HUES48 (cell line): ENCODE measurements around the gene SYT12.

Source experiments
- H3K27ac ChIP-seq: one replicate; pipeline ENCODE4 v1.7.0; 2013; ENCODE audit warnings: low read depth, low read length, inconsistent platforms
- H3K27me3 ChIP-seq: 2 replicates; pipeline ENCODE4 v1.6.1; 2013; ENCODE audit warnings: mild to moderate bottlenecking, low read length; ENCODE audit not compliant: control insufficient read depth, insufficient read depth
- H3K36me3 ChIP-seq: 2 replicates; pipeline ENCODE4 v1.6.1; 2013; ENCODE audit warnings: low read length; ENCODE audit not compliant: control insufficient read depth, insufficient read depth
- H3K4me1 ChIP-seq: 2 replicates; pipeline ENCODE4 v1.6.1; 2013; ENCODE audit warnings: mild to moderate bottlenecking, low read length; ENCODE audit not compliant: control insufficient read depth, insufficient read depth
- H3K4me3 ChIP-seq: 2 replicates; pipeline ENCODE4 v1.5.1; 2013; ENCODE audit warnings: mild to moderate bottlenecking, low read depth, low read length
- H3K9ac ChIP-seq: 2 replicates; pipeline ENCODE4 v1.6.1; 2013; ENCODE audit warnings: mild to moderate bottlenecking, low read depth, low read length, moderate library complexity
- H3K9me3 ChIP-seq: 2 replicates; pipeline ENCODE4 v1.6.1; 2013; ENCODE audit warnings: low read length; ENCODE audit not compliant: control insufficient read depth, insufficient read depth

SYT12 gene

GRCh38 chr11:67030976-67031375, 8.0 kb downstream of the SYT12 start:
- Histone ChIP-seq H3K27ac (no peak overlapping the region), H3K4me3 (no peak overlapping the region), H3K27me3 (no peaks in the 10 kb centered on the region), H3K36me3 (no peaks in the 10 kb centered on the region), H3K4me1 (peaks cover 19% of the 10 kb centered on the region), H3K9me3 (no peaks in the 10 kb centered on the region), H3K9ac (no peak overlapping the region)

- Histone ChIP-seq H3K27ac (no peak overlapping the region), H3K36me3 (no peaks in the 10 kb centered on the region), H3K4me1 (peaks cover 19% of the 10 kb centered on the region), H3K4me3 (no peak overlapping the region), H3K9ac (no peak overlapping the region), H3K9me3 (no peaks in the 10 kb centered on the region), H3K27me3 (no peaks in the 10 kb centered on the region)
These were observed 9.0 kb downstream of the SYT12 start for GRCh38 chr11:67031791-67032561.

GRCh38 chr11:67032830-67033551, 10.1 kb downstream of the SYT12 start:
- no peaks in the 10 kb centered on the region for H3K9me3 ChIP-seq
- H3K4me3 ChIP-seq, result no peak overlapping the region
- peaks cover 19% of the 10 kb centered on the region for H3K4me1 ChIP-seq
- no peak overlapping the region for H3K9ac ChIP-seq
- H3K27ac ChIP-seq, result no peak overlapping the region
- H3K27me3 ChIP-seq, result no peaks in the 10 kb centered on the region
- H3K36me3 ChIP-seq, result no peaks in the 10 kb centered on the region

GRCh38 chr11:67033661-67034166, 10.8 kb downstream of the SYT12 start:
- Histone ChIP-seq H3K27me3 (no peaks in the 10 kb centered on the region), H3K36me3 (no peaks in the 10 kb centered on the region), H3K4me1 (peaks cover 15% of the 10 kb centered on the region), H3K9ac (no peak overlapping the region), H3K9me3 (no peaks in the 10 kb centered on the region), H3K4me3 (no peak overlapping the region), H3K27ac (no peak overlapping the region)

- no peaks in the 10 kb centered on the region for H3K9me3 ChIP-seq
- no peak overlapping the region for H3K4me3 ChIP-seq
- H3K27ac ChIP-seq, result no peak overlapping the region
- no peaks in the 10 kb centered on the region for H3K27me3 ChIP-seq
- H3K4me1 ChIP-seq, result peaks cover 15% of the 10 kb centered on the region
- H3K9ac ChIP-seq, result no peak overlapping the region
- H3K36me3 ChIP-seq, result no peaks in the 10 kb centered on the region
These were observed 11.4 kb downstream of the SYT12 start for GRCh38 chr11:67034350-67034749.

GRCh38 chr11:67040147-67040546, 17.2 kb downstream of the SYT12 start:
- Histone ChIP-seq H3K9ac (no peak overlapping the region), H3K9me3 (no peaks in the 10 kb centered on the region), H3K4me1 (no peaks in the 10 kb centered on the region), H3K27ac (no peak overlapping the region), H3K4me3 (no peak overlapping the region), H3K36me3 (no peaks in the 10 kb centered on the region), H3K27me3 (no peaks in the 10 kb centered on the region)

- Histone ChIP-seq H3K27ac (no peak overlapping the region), H3K9me3 (no peaks in the 10 kb centered on the region), H3K4me3 (no peak overlapping the region), H3K9ac (no peak overlapping the region), H3K36me3 (no peaks in the 10 kb centered on the region), H3K4me1 (no peaks in the 10 kb centered on the region), H3K27me3 (no peaks in the 10 kb centered on the region)
These were observed 18.7 kb downstream of the SYT12 start for GRCh38 chr11:67041602-67042001.

- Histone ChIP-seq H3K27ac (no peak overlapping the region), H3K4me1 (no peaks in the 10 kb centered on the region), H3K9ac (no peak overlapping the region), H3K9me3 (no peaks in the 10 kb centered on the region), H3K36me3 (no peaks in the 10 kb centered on the region), H3K4me3 (no peak overlapping the region), H3K27me3 (no peaks in the 10 kb centered on the region)
These were observed 20.8 kb downstream of the SYT12 start for GRCh38 chr11:67043572-67044349.

- Histone ChIP-seq H3K9ac (no peak overlapping the region), H3K27me3 (no peaks in the 10 kb centered on the region), H3K36me3 (no peaks in the 10 kb centered on the region), H3K4me1 (no peaks in the 10 kb centered on the region), H3K4me3 (no peak overlapping the region), H3K27ac (no peak overlapping the region), H3K9me3 (no peaks in the 10 kb centered on the region)
These were observed 21.6 kb downstream of the SYT12 start for GRCh38 chr11:67044496-67044895.

GRCh38 chr11:67045314-67045713, 22.4 kb downstream of the SYT12 start:
- Histone ChIP-seq H3K9ac (no peak overlapping the region), H3K27me3 (no peaks in the 10 kb centered on the region), H3K4me1 (no peaks in the 10 kb centered on the region), H3K36me3 (no peaks in the 10 kb centered on the region), H3K9me3 (no peaks in the 10 kb centered on the region), H3K27ac (no peak overlapping the region), H3K4me3 (no peak overlapping the region)
